Activated naive CD4-positive, alpha-beta T cell treated with anti-CD3 and anti-CD28 coated beads, Interleukin-2, amount 50 U/mL, for 16 hours (primary cell): ENCODE results near the gene ALDH2.
"Not testable (repeated sequence)": the region's sequence is repeated elsewhere in the genome, so short reads cannot be mapped to it uniquely, and the experiment has no call there.

ENCODE experiments used
- DNase-seq: peaks from one replicate; pipeline ENCODE4 v3.0.0-alpha.2; 2020

Gene ALDH2

DNA sequence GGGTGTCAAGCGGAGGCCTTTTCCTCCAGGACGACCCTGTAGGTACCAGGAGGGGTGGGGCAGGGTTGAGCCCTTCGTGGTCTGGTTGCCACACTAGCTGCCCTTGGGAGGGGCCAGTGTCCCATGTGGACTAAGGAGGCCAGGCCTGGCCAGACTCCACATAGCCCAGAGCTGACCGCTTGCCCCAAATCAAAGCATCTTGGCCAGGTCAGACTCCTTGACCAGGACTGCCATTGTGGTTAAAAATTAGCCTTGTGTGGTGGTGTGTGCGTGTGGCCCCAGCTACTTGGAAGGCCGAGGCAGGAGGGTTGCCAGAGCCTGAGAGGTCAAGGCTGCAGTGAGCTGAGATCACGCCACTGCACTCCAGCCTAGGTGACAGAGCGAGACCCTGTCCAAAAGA is 24.8 kb downstream of the ALDH2 start:
- DNase-seq = no peak

DNA sequence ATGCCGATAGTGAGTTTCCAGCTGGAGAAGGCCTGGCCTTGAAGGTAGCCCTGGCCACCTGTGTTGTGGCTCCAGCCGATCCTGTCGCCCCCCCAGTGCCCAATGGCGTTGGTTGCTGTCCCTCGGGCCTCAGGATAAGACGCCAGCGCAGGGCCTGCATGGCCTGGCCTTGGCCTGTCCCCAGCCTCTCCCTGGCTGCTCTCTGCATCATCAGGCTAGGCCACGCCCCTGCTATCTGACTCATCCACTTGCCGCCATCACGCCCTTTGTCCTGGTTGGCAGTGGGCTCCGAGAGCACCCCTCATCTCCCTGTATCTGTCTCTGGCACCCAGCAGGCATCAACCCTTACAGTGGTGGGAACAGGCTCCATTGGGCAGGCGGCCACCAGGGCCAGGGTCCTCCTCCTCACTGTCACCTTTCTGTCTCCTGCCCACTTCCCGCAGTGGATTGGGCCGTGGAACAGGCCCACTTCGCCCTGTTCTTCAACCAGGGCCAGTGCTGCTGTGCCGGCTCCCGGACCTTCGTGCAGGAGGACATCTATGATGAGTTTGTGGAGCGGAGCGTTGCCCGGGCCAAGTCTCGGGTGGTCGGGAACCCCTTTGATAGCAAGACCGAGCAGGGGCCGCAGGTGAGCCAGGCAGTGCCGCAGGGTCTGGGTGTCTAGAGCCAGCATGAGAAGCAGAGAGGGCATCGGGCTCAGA is 25.6 kb downstream of the ALDH2 start:
- no peak for DNase-seq

DNA sequence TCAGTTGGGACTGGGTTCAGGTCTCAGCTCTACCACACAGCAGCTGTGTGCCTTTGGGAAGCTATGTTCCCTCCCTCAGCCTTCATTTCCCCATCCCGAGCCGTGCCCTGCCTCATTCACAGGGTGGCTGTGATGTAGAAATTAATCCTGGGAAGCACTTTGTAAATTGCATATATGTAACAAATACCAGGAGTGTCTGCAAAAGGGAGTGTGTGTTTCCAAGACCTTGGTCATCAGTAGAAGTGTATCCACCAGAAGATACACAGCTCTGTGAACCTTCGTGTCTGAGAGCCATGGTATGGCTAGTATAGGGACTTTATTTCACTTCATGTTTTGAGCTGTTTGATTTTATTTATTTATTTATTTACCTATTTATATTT is 26.1 kb downstream of the ALDH2 start:
- DNase-seq = no peak

DNA sequence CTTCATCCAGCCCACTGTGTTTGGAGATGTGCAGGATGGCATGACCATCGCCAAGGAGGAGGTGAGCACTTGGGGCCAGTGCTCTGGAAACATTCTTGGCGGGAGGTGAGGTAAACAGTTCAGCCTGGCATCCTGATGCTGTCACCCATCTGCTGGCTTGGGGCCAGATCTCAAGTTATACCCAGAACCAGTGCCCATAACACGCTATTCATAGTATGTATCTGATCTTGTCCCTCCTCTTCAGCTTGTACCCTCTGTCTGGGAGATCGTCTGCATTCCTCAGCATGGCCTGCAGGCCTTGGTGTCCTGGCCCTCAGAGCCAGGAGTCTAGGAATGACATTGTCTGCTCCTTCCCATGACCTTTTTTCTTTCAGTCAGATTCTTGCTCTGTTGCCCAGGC is 31.4 kb downstream of the ALDH2 start:
- DNase-seq = no peak

DNA sequence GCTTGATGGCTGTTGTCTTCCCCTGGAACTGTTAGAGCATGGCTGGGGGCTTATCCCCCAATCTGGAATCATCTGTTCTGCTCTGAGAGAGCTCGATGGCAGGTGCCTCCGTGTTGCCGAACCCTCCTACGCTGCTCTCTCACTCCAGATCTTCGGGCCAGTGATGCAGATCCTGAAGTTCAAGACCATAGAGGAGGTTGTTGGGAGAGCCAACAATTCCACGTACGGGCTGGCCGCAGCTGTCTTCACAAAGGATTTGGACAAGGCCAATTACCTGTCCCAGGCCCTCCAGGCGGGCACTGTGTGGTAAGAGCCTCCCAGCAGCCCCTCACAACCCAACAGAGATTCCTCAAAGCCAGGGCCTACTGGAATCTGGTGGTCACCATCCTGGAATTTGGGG is 33.0 kb downstream of the ALDH2 start:
- DNase-seq = no peak

DNA sequence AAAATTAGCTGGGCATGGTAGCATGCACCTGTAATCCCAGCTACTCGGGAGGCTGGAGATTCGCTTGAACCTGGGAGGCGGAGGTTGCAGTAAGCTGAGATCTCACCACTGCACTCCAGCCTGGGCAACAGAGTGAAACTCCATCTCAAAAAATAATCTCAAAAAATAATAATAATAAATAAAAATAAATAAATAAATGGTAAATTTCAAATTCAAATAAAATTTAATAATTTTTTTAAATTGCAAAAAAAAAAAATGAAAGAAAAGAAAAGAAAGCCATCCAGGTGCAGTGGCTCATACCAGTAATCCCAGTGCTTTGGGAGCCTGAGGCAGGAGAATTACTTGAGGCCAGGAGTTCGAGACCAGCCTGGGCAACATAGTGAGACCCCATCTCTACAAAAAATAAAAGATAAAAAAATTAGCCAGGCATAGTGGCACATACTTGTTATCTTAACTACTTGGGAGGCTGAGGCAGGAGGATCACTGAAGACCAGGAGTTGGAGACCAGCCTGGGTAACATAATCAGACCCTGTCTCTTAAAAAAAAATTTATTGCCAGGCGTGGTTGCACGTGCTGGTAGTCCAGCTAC is 36.4 kb downstream of the ALDH2 start:
- DNase-seq = no peak

DNA sequence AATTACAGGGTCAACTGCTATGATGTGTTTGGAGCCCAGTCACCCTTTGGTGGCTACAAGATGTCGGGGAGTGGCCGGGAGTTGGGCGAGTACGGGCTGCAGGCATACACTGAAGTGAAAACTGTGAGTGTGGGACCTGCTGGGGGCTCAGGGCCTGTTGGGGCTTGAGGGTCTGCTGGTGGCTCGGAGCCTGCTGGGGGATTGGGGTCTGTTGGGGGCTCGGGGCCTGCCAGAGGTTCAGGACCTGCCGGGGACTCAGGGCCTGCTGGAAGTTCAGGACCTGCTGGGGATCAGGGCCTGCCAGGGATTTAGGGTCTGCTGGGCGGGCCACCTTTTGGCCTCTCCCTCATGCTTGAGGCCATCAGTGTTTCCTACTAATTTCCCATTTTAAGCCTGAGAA is 37.1 kb downstream of the ALDH2 start:
- DNase-seq = no peak

DNA sequence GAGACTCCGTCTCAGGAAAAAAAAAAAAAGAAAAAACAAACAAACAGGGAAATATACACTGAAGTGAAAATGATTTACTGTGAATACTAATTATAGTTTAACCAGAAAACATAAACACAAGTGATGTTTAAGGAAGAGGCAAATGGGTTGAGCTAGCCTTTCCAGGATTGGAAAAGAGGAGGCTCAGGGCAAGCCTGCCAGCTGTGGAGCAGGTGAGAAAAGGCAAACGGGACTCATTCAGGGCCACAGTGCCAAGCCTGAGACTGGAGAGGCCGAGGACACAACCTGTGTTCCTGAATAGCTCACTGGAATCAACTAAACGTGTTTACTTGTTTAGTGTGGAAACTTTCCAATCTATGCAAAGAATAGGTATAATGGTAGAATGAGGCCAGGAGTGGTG is 39.6 kb downstream of the ALDH2 start:
- DNase-seq = no peak

DNA sequence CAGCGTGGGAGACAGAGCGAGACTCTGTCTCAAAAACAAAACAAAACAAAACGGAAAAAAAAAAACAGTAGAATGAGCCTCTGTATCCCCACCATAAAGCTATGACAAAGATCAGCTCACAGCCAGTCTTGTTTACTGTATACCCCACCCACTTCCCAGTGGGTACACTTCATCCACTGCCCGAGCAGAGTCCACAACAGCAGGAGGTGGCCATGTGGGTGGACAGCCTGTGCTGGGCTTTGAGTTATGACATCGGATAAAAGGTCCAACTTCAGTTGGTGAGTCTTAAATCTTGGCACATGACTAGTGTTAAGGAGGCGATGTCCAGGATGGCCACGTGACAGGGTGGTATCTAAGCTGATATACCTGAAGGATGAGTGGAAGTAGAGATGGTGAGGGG is 40.5 kb downstream of the ALDH2 start:
- no peak for DNase-seq

DNA sequence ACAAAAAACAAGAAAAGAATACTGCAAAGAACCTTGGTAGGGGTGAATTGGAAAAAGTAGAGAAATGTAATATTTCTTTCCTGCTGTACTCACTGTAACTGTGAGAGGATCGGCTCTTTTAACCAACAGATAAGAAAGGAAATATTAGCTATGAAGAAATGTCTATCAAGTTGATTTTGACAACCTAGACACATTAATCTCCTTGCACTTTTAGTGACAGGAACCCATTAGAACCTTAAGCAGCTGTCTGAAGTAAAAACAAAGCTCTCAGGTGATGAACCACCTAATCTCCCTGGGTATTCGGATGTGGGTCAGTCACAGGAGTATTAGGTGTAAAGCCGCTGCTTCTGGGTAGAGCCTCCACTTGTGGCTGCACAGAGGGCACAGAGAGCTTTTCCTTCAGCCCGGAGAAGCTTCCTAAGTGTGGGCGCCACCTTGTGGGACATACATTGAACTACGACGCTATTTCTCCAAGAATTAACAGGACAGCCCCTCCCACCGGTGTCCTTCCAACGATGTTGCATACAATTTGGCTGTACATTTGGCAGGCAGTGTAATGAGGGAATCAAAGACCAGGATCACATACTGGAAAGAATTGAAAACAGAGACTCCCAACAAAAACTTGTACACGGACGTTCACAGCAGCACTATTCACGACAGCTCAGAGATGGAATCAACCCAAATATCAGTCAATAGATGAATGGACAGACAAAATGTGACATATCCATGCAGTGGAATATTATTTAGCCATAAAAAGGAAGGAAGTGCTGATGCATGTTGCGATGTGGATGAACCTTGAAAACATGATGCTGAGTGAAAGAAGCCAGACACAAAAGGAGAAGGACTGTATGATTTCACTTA is 46.4 kb downstream of the ALDH2 start:
- peak; percentile 60 for DNase-seq

DNA sequence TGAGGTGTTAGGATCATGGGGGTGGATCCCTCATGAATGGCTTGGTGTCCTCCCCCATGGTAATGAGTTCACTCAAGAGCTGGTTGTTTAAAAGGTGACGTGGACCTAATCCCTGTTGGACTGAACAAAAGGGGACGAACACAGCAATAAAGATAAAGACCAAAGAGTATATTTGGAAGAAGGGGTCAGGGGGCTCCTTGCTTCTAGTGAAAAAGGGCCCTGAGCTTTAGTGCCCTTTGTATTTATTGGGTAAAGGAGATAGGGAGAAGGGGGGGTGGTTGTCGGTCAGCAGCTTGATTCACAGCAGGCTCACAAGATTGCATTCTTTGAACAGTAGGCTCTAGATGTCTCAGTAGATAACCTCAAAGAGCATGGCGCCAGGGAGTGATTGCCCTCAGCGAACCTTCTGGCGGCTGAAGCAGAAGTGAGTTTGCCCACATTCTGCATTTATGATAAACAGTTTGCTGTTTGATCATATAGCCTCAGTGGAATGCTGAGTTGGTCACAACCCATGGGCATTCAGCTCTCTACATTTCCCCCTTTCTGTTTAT is 49.4 kb downstream of the ALDH2 start:
- DNase-seq = no peak

DNA sequence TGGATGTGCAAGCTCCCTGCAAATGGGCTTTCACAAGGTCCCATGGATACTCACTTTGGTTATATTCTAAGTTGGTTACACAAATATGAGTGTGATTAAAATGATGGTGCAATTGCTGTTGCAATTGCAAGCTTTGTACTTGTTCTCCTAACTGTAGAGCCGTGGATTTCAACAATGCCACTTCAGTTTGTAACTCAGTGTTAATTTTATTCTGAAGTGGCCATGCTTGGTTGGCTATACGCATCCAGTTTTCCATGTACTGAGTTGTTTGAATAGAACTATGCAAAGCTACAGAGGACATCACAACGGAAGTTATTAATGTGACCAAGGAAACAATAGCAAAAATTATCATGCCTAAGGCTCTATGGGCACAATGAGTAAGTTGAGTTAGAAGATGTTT is 50.2 kb downstream of the ALDH2 start:
- DNase-seq = not testable (repeated sequence)

DNA sequence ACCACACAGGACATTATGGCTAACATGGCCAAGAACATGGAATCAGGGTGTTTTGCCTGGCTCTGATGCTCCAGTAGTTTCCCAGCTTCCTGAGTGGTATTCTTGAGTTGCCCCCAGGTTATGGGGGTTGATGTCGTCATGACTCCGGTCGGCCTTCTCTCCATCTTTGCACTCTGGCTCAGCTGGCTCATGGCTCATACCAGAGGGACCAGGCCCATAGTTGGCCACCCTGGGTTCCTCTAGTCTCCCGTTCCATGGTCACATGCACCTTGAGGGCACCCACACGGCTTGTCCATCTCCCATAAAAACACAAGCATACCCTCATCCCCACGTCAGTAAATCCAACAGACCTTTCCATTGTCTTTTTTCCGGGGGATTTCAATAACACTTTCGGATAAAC is 51.6 kb downstream of the ALDH2 start:
- no peak for DNase-seq

DNA sequence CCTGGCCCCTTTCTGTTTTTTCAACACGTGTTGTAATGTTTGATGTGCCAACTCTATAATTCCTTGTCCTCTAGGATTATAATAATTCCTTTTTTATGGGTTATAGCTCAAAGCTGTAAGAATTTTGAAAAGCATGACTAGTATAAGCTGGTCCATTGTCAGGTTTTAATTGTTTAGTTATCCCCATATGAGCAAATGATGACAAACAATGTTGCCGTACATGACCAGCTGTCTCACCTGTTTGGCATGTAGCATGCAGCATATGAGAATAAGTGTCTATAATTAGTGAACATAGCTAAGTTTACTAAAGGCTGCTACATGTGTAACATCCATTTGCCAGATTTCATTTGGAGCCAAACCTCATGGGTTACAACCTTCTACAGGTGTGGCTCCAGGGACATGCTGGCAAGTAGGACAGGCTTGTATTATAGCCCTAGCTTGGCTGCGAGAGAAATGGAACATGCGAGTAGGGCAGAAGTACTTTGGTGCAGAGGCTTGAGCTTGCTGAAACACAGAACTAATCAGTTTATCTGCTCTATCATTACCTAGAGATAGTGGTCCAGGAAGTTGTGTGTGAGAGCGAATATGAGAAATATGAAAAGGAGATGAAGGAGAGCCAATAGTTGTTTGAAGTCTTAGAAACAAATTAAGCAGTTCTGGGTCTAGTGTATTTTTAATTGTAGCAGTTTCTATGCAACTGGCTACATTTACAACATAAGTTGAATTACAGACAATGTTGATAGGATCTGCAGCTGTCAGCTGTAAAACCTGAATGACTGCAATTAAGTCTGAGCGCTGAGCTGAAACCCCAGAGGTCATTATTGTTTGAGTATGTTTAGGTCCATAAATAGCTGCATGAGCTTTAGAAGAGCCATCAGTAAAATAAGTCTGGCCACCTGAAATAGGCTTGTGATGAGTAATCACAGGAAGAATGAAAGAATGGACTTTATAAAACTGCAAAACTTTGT is 52.7 kb downstream of the ALDH2 start:
- DNase-seq = no peak

DNA sequence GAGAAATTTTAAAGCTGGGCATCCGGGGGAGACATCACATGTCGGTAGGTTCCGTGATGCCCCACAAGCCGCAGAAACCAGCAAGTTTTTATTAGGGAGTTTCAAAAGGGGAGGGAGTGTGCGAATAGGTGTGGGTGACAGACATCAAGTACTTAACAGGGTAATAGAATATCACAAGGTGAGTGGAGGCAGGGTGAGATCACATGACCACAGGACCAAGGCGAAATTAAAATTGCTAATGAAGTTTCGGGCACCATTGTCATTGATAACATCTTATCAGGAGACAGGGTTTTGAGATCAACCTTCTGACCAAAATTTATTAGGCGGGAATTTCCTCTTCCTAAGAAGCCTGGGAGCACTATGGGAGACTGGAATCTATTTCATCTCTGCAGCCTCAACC is 54.1 kb downstream of the ALDH2 start:
- DNase-seq = not testable (repeated sequence)

DNA sequence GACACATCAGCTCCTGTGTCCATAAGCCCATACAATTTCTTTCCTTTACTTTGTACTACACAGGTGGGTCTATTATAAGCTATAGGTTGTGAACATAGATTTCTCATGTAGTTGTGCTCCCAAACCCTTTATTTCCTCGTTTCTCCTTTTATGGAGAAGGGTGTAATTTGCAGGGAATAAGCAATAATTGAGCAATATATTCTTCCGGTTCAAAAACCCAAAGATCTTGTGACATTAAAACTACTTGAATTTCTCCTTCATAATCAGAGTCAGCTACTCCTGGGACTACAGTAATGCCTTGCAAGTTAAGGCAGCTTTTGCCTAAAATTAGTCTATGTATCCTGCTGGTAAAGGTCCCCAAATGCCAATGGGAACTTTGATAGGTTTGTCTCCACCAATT is 56.2 kb downstream of the ALDH2 start:
- no peak for DNase-seq

DNA sequence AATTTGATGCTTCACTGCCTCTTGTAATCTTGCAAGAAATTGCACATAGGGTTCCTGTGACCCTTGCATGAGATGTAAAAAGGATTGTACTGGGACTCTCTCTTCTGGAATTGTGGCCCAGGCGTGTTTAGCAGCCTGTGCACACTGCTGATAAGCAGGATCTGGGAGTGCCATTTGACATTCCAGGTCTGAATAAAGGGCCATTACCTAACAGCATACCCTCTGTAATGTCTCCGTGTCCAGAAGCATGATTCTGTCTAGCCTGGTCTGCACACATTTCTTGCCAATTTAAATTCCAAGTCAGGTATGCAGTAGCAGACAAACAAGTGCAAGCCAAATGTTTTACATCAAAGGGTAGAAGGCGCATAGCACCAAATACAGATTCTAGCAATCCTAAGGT is 57.2 kb downstream of the ALDH2 start:
- no peak for DNase-seq

DNA sequence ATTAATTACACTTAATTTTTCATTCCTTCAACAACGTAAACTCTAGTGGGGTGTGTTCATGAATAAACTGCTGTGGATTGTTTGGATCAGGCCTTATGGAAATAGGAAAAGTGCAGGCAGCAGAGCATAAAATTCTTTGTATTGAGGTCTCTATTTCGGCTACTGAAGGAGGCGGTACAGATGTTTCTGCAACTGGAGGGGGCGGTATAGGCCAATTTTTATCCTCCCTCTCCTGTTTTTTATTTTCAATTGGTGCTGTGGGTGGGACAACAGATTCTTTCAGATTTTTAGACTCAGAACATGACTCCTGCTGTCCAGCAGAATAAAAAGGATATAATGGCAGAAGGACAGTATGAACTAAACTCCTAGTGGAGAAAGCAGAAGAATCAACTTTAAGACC is 57.6 kb downstream of the ALDH2 start:
- DNase-seq = not testable (repeated sequence)

DNA sequence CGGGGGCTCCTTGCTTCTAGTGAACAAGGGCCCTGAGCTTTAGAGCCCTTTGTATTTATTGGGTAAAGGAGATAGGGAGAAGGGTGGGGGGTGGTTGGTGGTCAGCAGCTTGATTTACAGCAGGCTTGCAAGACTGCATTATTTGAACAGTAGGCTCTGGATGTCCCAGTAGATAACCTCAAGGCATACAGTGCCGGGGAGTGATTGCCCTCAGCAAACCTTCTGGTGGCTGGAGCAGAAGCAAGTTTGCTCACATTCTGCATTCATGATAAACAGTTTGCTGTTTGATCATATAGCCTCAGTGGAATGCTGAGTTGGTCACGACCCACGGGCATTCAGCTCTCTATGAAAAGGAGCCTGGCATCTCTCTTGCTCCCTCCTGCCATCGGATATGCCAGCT is 58.8 kb downstream of the ALDH2 start:
- no peak for DNase-seq

DNA sequence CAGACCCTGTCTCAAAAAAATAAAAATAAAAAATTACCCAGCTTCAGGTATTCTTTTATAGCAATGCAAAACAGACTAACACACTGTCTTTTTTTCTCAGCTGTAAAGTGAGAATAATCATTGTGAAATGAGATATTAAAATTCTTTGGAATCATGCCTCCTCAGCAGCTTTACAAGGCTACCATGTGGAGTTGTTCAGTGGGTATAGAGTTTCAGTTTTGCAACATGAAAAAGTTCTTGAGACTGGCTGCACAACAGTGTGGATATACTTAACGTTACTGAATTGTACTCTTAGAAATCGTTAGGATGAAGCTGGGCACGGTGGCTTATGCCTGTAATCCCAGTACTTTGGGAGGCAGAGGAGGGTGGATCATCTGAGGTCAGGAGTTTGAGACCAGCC is 59.6 kb downstream of the ALDH2 start:
- DNase-seq = no peak

DNA sequence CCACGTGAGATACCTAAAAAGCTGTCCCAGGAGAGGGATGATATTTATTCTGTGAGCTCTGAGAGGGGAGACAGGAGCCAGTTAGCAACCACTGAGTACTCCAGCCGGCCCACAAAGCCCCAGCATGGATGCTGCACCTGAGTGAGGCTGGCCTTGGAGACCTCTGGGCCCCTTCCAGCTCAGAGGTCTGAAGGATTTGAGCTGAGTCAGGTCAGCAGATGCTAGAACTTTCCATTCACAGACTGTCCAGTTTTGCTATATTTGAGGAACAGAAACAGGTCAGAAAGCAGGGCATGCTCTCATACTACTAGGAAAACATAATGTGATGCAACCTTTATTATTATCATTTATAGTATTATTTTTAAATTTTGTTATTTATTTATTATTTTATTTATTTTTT is 60.3 kb downstream of the ALDH2 start:
- no peak for DNase-seq

DNA sequence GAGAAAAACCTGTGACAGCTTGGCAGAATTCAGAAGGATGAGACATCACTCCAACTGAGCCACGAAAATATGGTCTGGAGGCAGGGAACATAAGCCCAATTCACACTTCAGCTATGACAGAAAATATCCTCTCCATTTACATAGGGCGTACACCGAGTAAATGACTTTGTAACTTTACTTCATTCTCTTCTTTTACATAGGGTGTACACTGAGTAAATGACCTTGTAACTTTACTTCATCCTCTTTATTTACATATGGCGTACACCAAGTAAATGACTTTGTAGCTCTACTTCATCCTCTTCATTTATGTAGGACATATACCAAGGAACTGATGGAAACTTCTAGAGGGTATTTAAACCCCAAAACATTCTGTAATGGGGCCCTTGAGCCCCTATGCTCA is 61.2 kb downstream of the ALDH2 start:
- DNase-seq = no peak
